Fibroblast of lung (primary cell): ENCODE measurements around the gene GNGT1.

ENCODE experiments used
- CTCF ChIP-seq, 2 donors: IDR thresholded peaks in 1 of 2; conservative IDR thresholded peaks in 1 of 2; 1 replicate in 1 of 2; 2 replicates in 1 of 2; pipeline ENCODE4 v1.5.1; 2011 to 2012; ENCODE audit warnings: low read length in 2 of 2, control low read depth in 1 of 2, inconsistent platforms in 1 of 2, low read depth in 1 of 2, mild to moderate bottlenecking in 1 of 2
- EZH2 ChIP-seq: IDR thresholded peaks from 2 replicates; pipeline ENCODE4 v1.5.1; 2012; ENCODE audit warnings: low read length, control low read depth, mild to moderate bottlenecking; ENCODE audit errors: missing control alignments

- no peak for TF ChIP-seq CTCF (conservative IDR thresholded peaks at IDR 0.05 in 1 of 2, IDR thresholded peaks at IDR 0.05 in 1 of 2; ENCODE audit: low read depth in 1 of 2, low read length in 2 of 2)
- TF ChIP-seq EZH2: no peak
These were observed 35.6 kb downstream of the GNGT1 start for GRCh38 chr7:93941945-93942344.
